Stimulated activated CD8-positive, alpha-beta memory T cell treated with anti-CD3 and anti-CD28 coated beads, Interleukin-2, amount 100 ng/mL, for 48 hours (primary cell): Measurements from ENCODE around the gene PRRT1.
"Not testable (repeated sequence)": the region's sequence is repeated elsewhere in the genome, so short reads cannot be mapped to it uniquely, and the experiment has no call there.

Experiments used
- DNase-seq, 2 donors: peaks; one replicate each; pipeline ENCODE4 v3.0.0-alpha.2; 2020; ENCODE audit warnings: low read depth in 2 of 2

The PRRT1 gene

GRCh38 chr6:32151181-32151862 is 417 bp downstream of the PRRT1 start:
- no peak for DNase-seq

GRCh38 chr6:32149932-32150870 is 1.5 kb downstream of the PRRT1 start:
- DNase-seq, result no peak

GRCh38 chr6:32149092-32149755 is 2.5 kb downstream of the PRRT1 start:
- DNase-seq, result no peak

GRCh38 chr6:32148289-32149091 is 3.2 kb downstream of the PRRT1 start:
- peak; percentile 44 to 67 for DNase-seq

- no peak for DNase-seq
These were observed 4.2 kb downstream of the PRRT1 start for GRCh38 chr6:32147401-32148132.

- DNase-seq, result no peak
These were observed 5.1 kb downstream of the PRRT1 start for GRCh38 chr6:32146687-32147086.

- DNase-seq, result no peak
These were observed 5.5 kb downstream of the PRRT1 start for GRCh38 chr6:32146287-32146686.

- DNase-seq, result not testable (repeated sequence)
These were observed 7.5 kb downstream of the PRRT1 start for GRCh38 chr6:32144238-32144637.

GRCh38 chr6:32140420-32141046 is 11.2 kb downstream of the PRRT1 start:
- no peak for DNase-seq

- no peak for DNase-seq
These were observed 12.1 kb downstream of the PRRT1 start for GRCh38 chr6:32139590-32139989.

GRCh38 chr6:32137454-32137853 is 14.3 kb downstream of the PRRT1 start:
- no peak for DNase-seq

GRCh38 chr6:32133786-32134185 is 18.0 kb downstream of the PRRT1 start:
- no peak for DNase-seq

- DNase-seq, result no peak
These were observed 19.6 kb downstream of the PRRT1 start for GRCh38 chr6:32132110-32132509.

- DNase-seq, result no peak
These were observed 20.2 kb downstream of the PRRT1 start for GRCh38 chr6:32131439-32131948.

- DNase-seq, result no peak
These were observed 22.2 kb downstream of the PRRT1 start for GRCh38 chr6:32129297-32130088.

- DNase-seq, result no peak
These were observed 22.9 kb downstream of the PRRT1 start for GRCh38 chr6:32128751-32129296.

- peak; percentile 91 to 94 for DNase-seq
These were observed 23.8 kb downstream of the PRRT1 start, which contains the start of gene ATF6B for GRCh38 chr6:32127717-32128592. Gene ATF6B, minus strand, starts transcription at chr6:32128246. Its CDS starts 39 bp downstream, at chr6:32128207.

GRCh38 chr6:32127409-32127716 is 24.4 kb downstream of the PRRT1 start:
- DNase-seq, result no peak
